Measurements from ENCODE around the gene TSPAN17.

TSPAN17 gene

DNA sequence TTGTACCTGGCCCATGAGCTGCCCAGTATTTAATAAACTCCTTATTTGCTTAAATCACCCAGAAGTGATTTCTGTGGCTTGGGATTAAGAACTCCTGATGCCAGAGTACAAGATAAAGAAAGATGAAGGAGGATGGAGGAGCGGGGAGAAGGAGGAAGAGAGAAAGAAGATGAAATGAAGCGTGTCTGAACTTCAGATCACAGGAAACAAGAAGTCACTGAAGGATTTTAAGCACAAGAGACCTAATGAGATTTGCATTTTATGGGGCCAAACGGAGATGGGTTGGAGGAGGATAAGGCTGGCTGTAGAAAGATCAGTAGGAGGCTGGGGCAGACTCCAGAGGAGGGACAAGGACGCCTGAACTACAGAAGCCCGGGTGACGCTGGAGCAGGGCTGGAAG lies 13.7 kb upstream of the TSPAN17 start:
- no peak overlapping the region for H3K27ac ChIP-seq
- TF ChIP-seq ZFX (IDR thresholded peaks at IDR 0.05; ENCODE audit: borderline replicate concordance): no peak
- TF ChIP-seq, protein P1, sequence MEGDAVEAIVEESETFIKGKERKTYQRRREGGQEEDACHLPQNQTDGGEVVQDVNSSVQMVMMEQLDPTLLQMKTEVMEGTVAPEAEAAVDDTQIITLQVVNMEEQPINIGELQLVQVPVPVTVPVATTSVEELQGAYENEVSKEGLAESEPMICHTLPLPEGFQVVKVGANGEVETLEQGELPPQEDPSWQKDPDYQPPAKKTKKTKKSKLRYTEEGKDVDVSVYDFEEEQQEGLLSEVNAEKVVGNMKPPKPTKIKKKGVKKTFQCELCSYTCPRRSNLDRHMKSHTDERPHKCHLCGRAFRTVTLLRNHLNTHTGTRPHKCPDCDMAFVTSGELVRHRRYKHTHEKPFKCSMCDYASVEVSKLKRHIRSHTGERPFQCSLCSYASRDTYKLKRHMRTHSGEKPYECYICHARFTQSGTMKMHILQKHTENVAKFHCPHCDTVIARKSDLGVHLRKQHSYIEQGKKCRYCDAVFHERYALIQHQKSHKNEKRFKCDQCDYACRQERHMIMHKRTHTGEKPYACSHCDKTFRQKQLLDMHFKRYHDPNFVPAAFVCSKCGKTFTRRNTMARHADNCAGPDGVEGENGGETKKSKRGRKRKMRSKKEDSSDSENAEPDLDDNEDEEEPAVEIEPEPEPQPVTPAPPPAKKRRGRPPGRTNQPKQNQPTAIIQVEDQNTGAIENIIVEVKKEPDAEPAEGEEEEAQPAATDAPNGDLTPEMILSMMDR (IDR thresholded peaks at IDR 0.05): no peak

DNA sequence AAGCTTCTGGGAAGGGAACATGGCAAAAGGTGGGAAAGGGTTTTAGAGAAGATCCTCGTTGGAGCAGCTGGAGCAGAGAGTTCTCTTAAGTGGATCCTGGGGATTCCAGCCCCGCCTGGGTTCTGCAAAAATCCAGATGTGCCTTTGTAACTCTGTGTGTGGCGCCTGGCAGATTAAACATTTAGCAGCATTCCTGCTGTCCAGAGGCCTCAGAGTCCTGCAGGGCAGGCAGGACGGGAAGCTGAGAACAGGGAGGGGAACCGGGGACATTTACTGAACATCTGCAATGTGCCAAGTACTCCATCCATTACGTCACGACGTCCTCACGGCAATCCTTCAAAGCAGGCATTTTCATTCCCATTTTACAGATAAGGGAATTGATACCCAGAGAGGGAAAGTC lies 10.9 kb upstream of the TSPAN17 start:
- TF ChIP-seq ZFX (IDR thresholded peaks at IDR 0.05; ENCODE audit: borderline replicate concordance): no peak
- TF ChIP-seq, protein P1 (IDR thresholded peaks at IDR 0.05): no peak

DNA sequence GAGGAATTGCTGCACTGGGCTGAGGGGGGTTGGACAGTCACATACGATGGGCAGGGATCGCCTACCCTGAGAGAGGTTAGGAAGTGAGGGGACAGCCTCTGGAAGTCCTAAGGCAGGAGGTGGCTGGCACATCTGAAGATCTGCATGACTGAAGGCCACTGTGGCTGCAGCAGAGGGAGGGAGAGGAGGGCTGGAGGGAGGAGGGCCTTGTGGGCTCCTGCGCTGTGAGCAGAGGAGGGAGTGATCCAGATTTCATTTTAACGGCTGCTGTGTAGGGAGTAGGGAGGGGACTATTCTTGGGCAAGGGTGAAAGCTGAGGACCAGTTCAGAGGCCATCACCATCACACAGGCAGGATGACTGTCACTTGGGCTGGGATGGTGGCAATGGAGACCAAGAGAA lies 9.7 kb upstream of the TSPAN17 start:
- TF ChIP-seq, protein P1 (IDR thresholded peaks at IDR 0.05): no peak
- TF ChIP-seq ZFX (IDR thresholded peaks at IDR 0.05; ENCODE audit: borderline replicate concordance): no peak
- H3K27ac ChIP-seq: no peak overlapping the region

More for the DNA sequence above, 10.9 kb upstream of the TSPAN17 start:
- H3K27ac ChIP-seq: no peak overlapping the region

DNA sequence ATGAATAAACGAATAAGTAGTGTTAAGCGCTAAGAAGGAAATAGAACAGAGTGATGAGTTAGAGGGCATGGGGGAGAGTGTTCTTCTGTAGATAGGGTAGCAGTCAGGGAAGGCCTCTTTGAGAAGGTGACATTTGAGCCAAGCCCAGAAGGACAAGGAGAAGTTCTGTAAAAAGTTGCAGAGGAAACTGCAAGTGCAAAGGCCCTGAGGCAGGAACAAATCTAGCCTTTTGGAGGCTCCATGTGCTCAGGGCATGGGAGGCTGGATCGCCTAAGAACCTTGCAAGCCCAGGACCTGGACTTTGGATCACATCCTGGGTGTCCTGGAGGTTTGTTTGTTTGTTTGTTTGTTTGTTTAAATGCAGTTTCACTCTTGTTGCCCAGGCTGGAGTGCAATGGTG lies 8.8 kb upstream of the TSPAN17 start:
- H3K27ac ChIP-seq: no peak overlapping the region
- TF ChIP-seq, protein P1 (IDR thresholded peaks at IDR 0.05): no peak
- no peak for TF ChIP-seq ZFX (IDR thresholded peaks at IDR 0.05; ENCODE audit: borderline replicate concordance)

DNA sequence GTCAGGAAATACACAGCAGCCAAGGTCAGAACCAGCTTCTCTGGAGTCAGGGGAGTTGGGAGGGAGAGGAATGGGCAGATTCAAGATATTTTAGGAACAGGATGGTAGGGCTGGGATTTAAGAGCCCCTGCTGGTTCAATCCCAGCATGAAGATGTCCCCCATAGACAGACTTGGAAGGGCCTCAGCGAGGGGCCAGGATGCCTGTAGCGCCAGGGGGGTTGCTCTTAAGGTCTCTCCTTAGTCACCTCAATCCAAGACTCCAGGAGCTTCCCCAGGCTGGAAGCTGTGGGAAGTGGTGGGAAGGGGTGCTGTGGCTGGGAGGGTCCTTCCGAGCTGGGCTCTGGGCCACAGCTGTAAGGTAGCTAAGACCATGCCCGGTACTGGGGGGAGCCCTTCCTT lies 8.1 kb upstream of the TSPAN17 start:
- TF ChIP-seq ZFX (IDR thresholded peaks at IDR 0.05; ENCODE audit: borderline replicate concordance): no peak
- TF ChIP-seq, protein P1 (IDR thresholded peaks at IDR 0.05): no peak
- H3K27ac ChIP-seq: no peak overlapping the region

DNA sequence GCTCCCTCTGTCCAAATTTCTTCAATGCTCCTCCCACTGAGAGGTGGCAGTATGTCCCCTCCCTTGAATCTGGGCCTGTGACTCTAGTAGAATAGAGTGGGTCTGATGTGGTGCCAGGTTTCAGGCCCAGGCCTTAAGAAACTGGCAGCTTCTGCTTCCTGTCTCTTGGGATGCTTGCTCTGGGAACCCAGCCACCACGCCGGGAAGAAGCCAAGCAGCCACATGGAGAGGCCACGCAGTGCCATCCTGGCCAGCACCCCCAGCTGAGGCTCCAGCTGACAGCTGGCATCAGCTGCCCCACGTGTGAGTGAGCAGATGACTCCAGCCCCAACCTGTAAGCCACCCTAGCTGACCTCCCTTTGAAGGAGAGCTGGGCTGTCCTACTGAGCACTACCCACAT lies 7.3 kb upstream of the TSPAN17 start:
- TF ChIP-seq ZFX (IDR thresholded peaks at IDR 0.05; ENCODE audit: borderline replicate concordance): no peak
- TF ChIP-seq, protein P1 (IDR thresholded peaks at IDR 0.05): no peak

DNA sequence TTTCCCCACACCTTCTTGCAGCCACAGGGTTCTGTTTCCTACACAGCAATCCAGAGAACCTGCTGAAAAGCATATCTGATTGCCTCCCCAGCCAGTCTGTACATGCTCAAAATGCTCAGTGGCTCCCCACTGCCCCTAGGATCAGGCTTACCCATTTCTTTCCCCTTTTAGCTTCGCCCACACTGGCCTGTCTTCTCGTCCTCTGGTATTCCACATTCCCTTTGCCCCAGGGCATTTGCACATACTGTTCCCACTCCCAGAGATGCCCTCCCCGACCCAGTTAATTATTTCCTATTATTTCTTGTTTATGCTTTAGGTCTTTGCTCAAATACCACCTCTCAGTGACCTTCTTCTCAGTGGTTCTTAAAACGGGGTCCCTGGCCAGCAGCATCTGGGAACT lies 6.7 kb upstream of the TSPAN17 start:
- TF ChIP-seq, protein P1 (IDR thresholded peaks at IDR 0.05): no peak
- TF ChIP-seq ZFX (IDR thresholded peaks at IDR 0.05; ENCODE audit: borderline replicate concordance): no peak
- no peak overlapping the region for H3K27ac ChIP-seq

More for the DNA sequence above, 7.3 kb upstream of the TSPAN17 start:
- no peak overlapping the region for H3K27ac ChIP-seq
